ENCODE data around the gene ROR1.

Gene ROR1

DNA sequence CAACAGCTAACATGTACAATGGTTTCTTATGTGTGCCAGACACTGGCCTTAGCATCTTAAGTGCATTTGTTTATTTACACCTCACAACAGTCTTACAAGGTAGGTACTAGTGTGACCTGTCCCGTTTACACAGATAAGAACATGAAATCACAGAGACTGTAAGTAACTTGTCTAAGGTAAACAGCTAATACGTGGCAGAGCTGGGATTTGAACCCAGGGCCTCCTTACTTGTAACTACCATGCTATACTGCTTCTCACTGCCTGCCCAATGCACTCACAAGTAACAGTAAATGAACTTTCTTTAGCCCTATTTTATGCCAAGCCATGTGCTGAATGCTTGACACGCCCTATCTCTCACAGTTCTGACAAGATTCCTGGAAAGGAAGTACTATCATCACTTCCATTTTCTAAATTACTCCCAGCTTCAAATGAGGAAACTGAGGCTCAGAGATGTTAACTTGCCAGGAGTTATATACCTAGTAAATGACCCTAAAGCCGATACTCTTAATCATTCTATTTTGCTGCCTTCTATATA, 25.7 kb upstream of the ROR1 start:
- Histone ChIP-seq H3K9me3 (ENCODE audit: severe bottlenecking) (no peaks in the 10 kb centered on the region), H3K36me3 (ENCODE audit: low read depth) (no peaks in the 10 kb centered on the region), H3K4me3 (ENCODE audit: severe bottlenecking) (no peak overlapping the region), H3K27me3 (ENCODE audit: insufficient read depth, poor library complexity, severe bottlenecking) (no peaks in the 10 kb centered on the region), H3K4me1 (ENCODE audit: insufficient read depth, poor library complexity, severe bottlenecking) (peaks cover 6% of the 10 kb centered on the region), H3K27ac (ENCODE audit: poor library complexity, severe bottlenecking) (no peak overlapping the region)
- DNase-seq (ENCODE audit: low spot score) (no peak), ATAC-seq (ENCODE audit: low read depth) (no peak)
- TF ChIP-seq, protein P1, sequence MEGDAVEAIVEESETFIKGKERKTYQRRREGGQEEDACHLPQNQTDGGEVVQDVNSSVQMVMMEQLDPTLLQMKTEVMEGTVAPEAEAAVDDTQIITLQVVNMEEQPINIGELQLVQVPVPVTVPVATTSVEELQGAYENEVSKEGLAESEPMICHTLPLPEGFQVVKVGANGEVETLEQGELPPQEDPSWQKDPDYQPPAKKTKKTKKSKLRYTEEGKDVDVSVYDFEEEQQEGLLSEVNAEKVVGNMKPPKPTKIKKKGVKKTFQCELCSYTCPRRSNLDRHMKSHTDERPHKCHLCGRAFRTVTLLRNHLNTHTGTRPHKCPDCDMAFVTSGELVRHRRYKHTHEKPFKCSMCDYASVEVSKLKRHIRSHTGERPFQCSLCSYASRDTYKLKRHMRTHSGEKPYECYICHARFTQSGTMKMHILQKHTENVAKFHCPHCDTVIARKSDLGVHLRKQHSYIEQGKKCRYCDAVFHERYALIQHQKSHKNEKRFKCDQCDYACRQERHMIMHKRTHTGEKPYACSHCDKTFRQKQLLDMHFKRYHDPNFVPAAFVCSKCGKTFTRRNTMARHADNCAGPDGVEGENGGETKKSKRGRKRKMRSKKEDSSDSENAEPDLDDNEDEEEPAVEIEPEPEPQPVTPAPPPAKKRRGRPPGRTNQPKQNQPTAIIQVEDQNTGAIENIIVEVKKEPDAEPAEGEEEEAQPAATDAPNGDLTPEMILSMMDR (IDR thresholded peaks at IDR 0.05; ENCODE audit: poor library complexity, severe bottlenecking): no peak

DNA sequence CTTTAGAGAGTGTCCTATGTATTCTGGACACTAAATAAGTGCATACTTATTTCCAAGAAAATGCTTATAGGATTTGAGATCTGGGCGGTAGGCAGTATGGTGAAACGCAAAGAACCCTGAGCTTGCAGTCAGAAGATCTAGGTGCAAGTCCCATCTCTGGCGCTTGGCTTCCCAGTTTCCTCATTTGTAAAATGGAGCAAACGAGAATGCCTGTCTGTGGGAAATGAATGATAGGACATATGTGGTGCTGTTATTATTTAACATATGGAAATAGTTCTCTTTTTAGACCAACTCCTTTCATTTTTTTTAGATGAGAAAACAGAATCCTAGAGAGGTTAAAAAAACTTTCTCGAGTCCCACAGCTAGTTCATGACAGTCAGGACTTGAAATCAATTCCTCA, 25.2 kb upstream of the ROR1 start:
- no peak for ATAC-seq (ENCODE audit: low read depth)
- H3K27me3 ChIP-seq (ENCODE audit: insufficient read depth, poor library complexity, severe bottlenecking): no peaks in the 10 kb centered on the region
- H3K4me3 ChIP-seq (ENCODE audit: severe bottlenecking): no peak overlapping the region
- no peak overlapping the region for H3K27ac ChIP-seq (ENCODE audit: poor library complexity, severe bottlenecking)
- no peak for DNase-seq (ENCODE audit: low spot score)
- peaks cover 6% of the 10 kb centered on the region for H3K4me1 ChIP-seq (ENCODE audit: insufficient read depth, poor library complexity, severe bottlenecking)
- H3K9me3 ChIP-seq (ENCODE audit: severe bottlenecking): no peaks in the 10 kb centered on the region
- H3K36me3 ChIP-seq (ENCODE audit: low read depth): no peaks in the 10 kb centered on the region
- TF ChIP-seq, protein P1 (IDR thresholded peaks at IDR 0.05; ENCODE audit: poor library complexity, severe bottlenecking): no peak

DNA sequence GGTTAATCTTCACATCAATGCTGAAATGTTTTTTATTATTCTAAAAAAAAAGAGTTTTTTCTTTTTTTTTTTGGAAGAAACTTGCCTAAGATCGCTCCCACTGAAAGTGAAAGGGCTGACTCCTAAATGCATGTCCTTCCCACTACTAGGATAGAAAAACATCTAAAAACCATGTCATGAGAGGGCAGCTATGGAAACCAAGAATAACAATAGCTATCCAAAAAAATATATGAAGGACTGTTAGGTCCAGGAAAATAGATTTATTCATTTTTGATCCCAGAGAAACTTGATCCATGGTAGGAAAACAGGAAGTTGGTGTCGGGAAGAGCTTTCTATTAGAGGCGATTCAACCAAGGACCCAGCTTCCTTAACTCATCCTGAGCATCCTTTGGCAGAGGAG, 23.1 kb upstream of the ROR1 start:
- DNase-seq (ENCODE audit: low spot score): no peak
- TF ChIP-seq, protein P1 (IDR thresholded peaks at IDR 0.05; ENCODE audit: poor library complexity, severe bottlenecking): no peak
- H3K27me3 ChIP-seq (ENCODE audit: insufficient read depth, poor library complexity, severe bottlenecking): no peaks in the 10 kb centered on the region
- no peak for ATAC-seq (ENCODE audit: low read depth)
- H3K9me3 ChIP-seq (ENCODE audit: severe bottlenecking): no peaks in the 10 kb centered on the region
- no peak overlapping the region for H3K27ac ChIP-seq (ENCODE audit: poor library complexity, severe bottlenecking)
- H3K4me1 ChIP-seq (ENCODE audit: insufficient read depth, poor library complexity, severe bottlenecking): peaks cover 6% of the 10 kb centered on the region
- H3K36me3 ChIP-seq (ENCODE audit: low read depth): no peaks in the 10 kb centered on the region
- no peak overlapping the region for H3K4me3 ChIP-seq (ENCODE audit: severe bottlenecking)

DNA sequence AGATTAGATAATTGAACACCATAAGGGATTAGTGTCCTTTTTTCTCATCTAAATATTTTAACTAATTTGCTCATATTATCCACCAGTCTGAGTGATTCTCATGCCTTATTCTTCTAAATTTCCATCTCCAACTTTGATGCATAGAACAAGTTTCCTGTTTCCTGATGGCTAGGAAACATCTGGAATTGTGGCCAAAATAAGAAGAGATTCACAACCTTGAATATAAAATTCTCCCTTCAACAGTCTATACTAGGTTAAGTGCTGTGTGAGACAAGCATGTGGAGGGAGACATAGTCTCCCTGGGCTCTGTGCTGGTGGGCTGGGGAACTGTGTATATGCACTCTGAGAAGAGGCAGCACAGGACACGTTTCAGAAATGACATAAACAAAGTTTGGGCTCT, 21.6 kb upstream of the ROR1 start:
- Histone ChIP-seq H3K9me3 (ENCODE audit: severe bottlenecking) (no peaks in the 10 kb centered on the region), H3K27me3 (ENCODE audit: insufficient read depth, poor library complexity, severe bottlenecking) (no peaks in the 10 kb centered on the region), H3K4me3 (ENCODE audit: severe bottlenecking) (no peak overlapping the region), H3K36me3 (ENCODE audit: low read depth) (no peaks in the 10 kb centered on the region), H3K4me1 (ENCODE audit: insufficient read depth, poor library complexity, severe bottlenecking) (no peaks in the 10 kb centered on the region), H3K27ac (ENCODE audit: poor library complexity, severe bottlenecking) (no peak overlapping the region)
- TF ChIP-seq, protein P1 (IDR thresholded peaks at IDR 0.05; ENCODE audit: poor library complexity, severe bottlenecking): no peak
- ATAC-seq (ENCODE audit: low read depth) (no peak), DNase-seq (ENCODE audit: low spot score) (no peak)

DNA sequence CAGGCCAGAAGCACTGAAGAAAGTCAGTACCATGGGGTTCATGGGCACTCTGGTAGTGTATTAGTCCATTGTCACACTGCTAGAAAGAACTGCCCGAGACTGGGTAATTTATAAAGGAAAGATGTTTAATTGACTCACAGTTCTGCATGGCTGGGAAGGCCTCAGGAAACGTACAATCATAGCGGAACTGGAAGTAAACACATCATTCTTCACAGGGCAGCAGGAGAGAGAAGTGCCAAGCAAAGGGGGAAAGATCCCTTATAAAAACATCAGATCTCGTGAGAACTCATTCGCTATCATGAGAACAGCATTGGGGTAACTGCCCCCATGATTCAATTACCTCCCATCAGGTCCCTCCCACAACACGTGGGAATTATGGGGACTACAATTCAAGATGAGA, 20.2 kb upstream of the ROR1 start:
- no peak for ATAC-seq (ENCODE audit: low read depth)
- H3K27ac ChIP-seq (ENCODE audit: poor library complexity, severe bottlenecking): no peak overlapping the region
- TF ChIP-seq, protein P1 (IDR thresholded peaks at IDR 0.05; ENCODE audit: poor library complexity, severe bottlenecking): no peak
- no peaks in the 10 kb centered on the region for H3K4me1 ChIP-seq (ENCODE audit: insufficient read depth, poor library complexity, severe bottlenecking)
- no peaks in the 10 kb centered on the region for H3K36me3 ChIP-seq (ENCODE audit: low read depth)
- no peak for DNase-seq (ENCODE audit: low spot score)
- no peaks in the 10 kb centered on the region for H3K9me3 ChIP-seq (ENCODE audit: severe bottlenecking)
- no peaks in the 10 kb centered on the region for H3K27me3 ChIP-seq (ENCODE audit: insufficient read depth, poor library complexity, severe bottlenecking)
- no peak overlapping the region for H3K4me3 ChIP-seq (ENCODE audit: severe bottlenecking)

All from RWPE2 (cell line).